HL-60 (cell line): ENCODE data around the gene MYOF.

ENCODE experiments used
- DNase-seq, 2 experiments: peaks; one replicate each; pipeline ENCODE4 v3.0.0-alpha.2; 2010 to 2020; ENCODE audit warnings: low read depth in 1 of 2, low spot score in 1 of 2
- H3K27ac ChIP-seq: fragments of 250-450 bp; sonication (Bioruptor Pico); replicated peaks from 2 replicates; pipeline ENCODE4 v1.5.1; 2020; ENCODE audit warnings: mild to moderate bottlenecking, moderate library complexity
- H3K27me3 ChIP-seq: fragments of 250-450 bp; sonication (Bioruptor Pico); 2 replicates; pipeline ENCODE4 v1.5.1; 2021; ENCODE audit warnings: mild to moderate bottlenecking, moderate library complexity; ENCODE audit not compliant: insufficient read depth, poor library complexity, severe bottlenecking
- H3K4me3 ChIP-seq: replicated peaks from 2 replicates; pipeline ENCODE4 v1.5.1; 2011; ENCODE audit warnings: mild to moderate bottlenecking, control low read depth, low read length; ENCODE audit not compliant: insufficient read depth
- GABPA ChIP-seq: IDR thresholded peaks from 2 replicates; pipeline ENCODE4 v1.6.1; 2012; ENCODE audit warnings: low read depth
- POLR2AphosphoS5 ChIP-seq: IDR thresholded peaks from 2 replicates; pipeline ENCODE4 v1.6.1; 2012; ENCODE audit warnings: low read depth
- SPI1 ChIP-seq: IDR thresholded peaks from 2 replicates; pipeline ENCODE4 v1.6.1; 2012; ENCODE audit warnings: low read depth, mild to moderate bottlenecking, borderline replicate concordance
- TF ChIP-seq, protein P1 (sequence below): IDR thresholded peaks from 2 replicates; pipeline ENCODE4 v1.6.1; 2012; ENCODE audit warnings: low read depth; ENCODE audit not compliant: insufficient replicate concordance
- TF ChIP-seq, protein P2 (sequence below): IDR thresholded peaks from one replicate; pipeline ENCODE4 v1.5.1; 2011; ENCODE audit warnings: low read length, control low read depth, inconsistent platforms; ENCODE audit not compliant: insufficient read depth

The MYOF gene

DNA sequence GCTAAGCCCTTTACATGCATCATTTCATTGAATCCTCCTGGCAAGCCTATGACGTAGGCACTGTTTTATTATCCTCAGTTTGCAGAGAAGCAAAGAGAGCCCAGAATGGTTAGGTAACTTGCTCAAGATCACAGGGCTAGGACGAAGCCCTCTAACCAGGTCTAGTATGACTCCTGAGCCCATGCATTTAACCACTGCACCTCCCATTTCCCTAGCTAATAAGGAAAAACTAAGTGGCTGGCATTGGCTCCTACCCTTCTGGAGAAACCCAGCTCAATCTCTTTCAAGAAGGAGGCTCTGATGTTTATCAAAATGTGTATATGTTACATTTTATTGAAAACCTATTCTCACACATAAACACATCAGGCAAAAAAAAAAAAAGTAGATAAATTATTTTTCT lies 19.8 kb downstream of the MYOF start:
- TF ChIP-seq, protein P1, sequence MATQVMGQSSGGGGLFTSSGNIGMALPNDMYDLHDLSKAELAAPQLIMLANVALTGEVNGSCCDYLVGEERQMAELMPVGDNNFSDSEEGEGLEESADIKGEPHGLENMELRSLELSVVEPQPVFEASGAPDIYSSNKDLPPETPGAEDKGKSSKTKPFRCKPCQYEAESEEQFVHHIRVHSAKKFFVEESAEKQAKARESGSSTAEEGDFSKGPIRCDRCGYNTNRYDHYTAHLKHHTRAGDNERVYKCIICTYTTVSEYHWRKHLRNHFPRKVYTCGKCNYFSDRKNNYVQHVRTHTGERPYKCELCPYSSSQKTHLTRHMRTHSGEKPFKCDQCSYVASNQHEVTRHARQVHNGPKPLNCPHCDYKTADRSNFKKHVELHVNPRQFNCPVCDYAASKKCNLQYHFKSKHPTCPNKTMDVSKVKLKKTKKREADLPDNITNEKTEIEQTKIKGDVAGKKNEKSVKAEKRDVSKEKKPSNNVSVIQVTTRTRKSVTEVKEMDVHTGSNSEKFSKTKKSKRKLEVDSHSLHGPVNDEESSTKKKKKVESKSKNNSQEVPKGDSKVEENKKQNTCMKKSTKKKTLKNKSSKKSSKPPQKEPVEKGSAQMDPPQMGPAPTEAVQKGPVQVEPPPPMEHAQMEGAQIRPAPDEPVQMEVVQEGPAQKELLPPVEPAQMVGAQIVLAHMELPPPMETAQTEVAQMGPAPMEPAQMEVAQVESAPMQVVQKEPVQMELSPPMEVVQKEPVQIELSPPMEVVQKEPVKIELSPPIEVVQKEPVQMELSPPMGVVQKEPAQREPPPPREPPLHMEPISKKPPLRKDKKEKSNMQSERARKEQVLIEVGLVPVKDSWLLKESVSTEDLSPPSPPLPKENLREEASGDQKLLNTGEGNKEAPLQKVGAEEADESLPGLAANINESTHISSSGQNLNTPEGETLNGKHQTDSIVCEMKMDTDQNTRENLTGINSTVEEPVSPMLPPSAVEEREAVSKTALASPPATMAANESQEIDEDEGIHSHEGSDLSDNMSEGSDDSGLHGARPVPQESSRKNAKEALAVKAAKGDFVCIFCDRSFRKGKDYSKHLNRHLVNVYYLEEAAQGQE: no peak
- TF ChIP-seq POLR2AphosphoS5: no peak
- TF ChIP-seq, protein P2, sequence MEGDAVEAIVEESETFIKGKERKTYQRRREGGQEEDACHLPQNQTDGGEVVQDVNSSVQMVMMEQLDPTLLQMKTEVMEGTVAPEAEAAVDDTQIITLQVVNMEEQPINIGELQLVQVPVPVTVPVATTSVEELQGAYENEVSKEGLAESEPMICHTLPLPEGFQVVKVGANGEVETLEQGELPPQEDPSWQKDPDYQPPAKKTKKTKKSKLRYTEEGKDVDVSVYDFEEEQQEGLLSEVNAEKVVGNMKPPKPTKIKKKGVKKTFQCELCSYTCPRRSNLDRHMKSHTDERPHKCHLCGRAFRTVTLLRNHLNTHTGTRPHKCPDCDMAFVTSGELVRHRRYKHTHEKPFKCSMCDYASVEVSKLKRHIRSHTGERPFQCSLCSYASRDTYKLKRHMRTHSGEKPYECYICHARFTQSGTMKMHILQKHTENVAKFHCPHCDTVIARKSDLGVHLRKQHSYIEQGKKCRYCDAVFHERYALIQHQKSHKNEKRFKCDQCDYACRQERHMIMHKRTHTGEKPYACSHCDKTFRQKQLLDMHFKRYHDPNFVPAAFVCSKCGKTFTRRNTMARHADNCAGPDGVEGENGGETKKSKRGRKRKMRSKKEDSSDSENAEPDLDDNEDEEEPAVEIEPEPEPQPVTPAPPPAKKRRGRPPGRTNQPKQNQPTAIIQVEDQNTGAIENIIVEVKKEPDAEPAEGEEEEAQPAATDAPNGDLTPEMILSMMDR: no peak
- Histone ChIP-seq H3K4me3 (no peak overlapping the region), H3K27ac (no peak overlapping the region), H3K27me3 (no peaks in the 10 kb centered on the region)
- DNase-seq: no peak

DNA sequence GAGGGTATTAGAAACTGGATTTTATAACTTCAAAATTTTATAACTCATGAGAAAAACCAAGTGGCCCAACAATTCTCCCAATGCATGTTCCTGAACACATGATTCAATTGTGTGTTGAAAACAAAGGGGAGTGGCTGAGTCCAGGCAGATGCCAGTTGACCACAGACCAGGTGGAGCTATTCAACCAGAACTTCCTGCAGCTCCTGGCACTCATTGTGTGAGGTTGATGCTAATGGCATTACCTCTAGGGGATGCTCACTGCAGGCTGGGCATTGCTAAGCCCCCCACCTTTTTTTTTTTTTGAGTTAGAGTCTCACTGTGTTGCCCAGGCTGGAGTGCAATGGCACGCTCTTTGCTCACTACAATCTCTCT lies 20.3 kb downstream of the MYOF start:
- DNase-seq: peak in 1 of 2 experiments; percentile 10
- no peak overlapping the region for H3K27ac ChIP-seq
- TF ChIP-seq, protein P2: no peak
- TF ChIP-seq, protein P1: no peak
- TF ChIP-seq POLR2AphosphoS5 (no peak), SPI1 (no peak), GABPA (no peak)

DNA sequence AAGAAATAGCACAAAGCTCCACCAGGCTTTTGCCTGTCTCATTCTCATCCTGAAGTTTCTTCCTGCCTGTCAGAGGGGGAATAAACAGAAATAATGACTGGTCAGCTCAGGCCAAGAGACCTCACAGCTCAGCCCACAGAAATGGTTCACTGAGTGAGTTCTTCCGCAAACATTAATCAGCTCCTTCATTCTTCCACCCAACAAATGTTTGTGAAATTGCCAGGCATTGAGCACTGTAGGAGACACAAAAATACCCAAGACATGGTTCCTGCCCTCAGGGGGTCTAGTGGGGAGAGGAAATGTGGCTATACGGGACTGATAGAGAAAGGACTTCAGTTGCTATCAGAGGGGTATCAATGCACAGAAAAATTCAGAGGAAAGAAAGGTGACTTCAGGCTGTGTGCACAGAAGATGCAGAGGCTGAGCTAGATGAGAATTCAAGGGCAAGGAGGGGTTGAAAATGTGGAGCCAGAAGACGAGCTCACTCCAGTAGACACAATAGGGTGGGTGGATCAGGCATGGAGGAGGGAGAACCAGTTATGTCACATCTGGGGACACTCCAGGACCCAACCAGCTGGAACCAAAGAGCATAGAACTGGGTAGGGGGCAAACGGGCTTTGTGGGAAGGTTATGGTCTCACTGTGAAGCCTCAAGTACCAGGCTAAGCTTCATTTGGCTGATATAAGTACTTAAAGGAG lies 20.9 kb downstream of the MYOF start:
- Histone ChIP-seq H3K4me3 (no peak overlapping the region), H3K27me3 (no peaks in the 10 kb centered on the region), H3K27ac (no peak overlapping the region)
- DNase-seq: no peak
- no peak for TF ChIP-seq SPI1
- TF ChIP-seq, protein P1: no peak
- no peak for TF ChIP-seq GABPA
- TF ChIP-seq, protein P2: no peak
- TF ChIP-seq POLR2AphosphoS5: no peak

More for the DNA sequence above, 20.3 kb downstream of the MYOF start:
- Histone ChIP-seq H3K27me3 (no peaks in the 10 kb centered on the region), H3K4me3 (no peak overlapping the region)
